Tongue (tissue), 2 donors: ENCODE measurements around the gene EPB41L2. TPM values are rescaled to one million over a fixed set of nuclear protein-coding genes. Genes with fewer than 3 reads are reported as not detected.
"Not testable (repeated sequence)": the region's sequence is repeated elsewhere in the genome, so short reads cannot be mapped to it uniquely, and the experiment has no call there.

Experiments used
- DNase-seq: peaks from one replicate; pipeline ENCODE4 v3.0.0-alpha.2; 2015
- total RNA-seq: library from RNA; depleted of rRNA; stranded (reverse); fragments of >200 nt; gene quantifications from one replicate; pipeline ENCODE4 v1.2.3, GENCODE V29; 2014

The EPB41L2 gene
- total RNA-seq, result 208 TPM

- peak; percentile 96 for DNase-seq
Measured at GRCh38 chr6:131063028-131063763, at the start of gene EPB41L2. Gene EPB41L2, minus strand, starts transcription at chr6:131063245. Its CDS starts 106,760 bp downstream, at chr6:130956485.

- DNase-seq, result no peak
Measured at GRCh38 chr6:131112249-131112648, 49.2 kb upstream of the EPB41L2 start.

GRCh38 chr6:131107151-131107550 is 44.1 kb upstream of the EPB41L2 start:
- no peak for DNase-seq

GRCh38 chr6:131103901-131104300 is 40.9 kb upstream of the EPB41L2 start:
- DNase-seq, result no peak

GRCh38 chr6:131103296-131103695 is 40.3 kb upstream of the EPB41L2 start:
- no peak for DNase-seq

GRCh38 chr6:131101911-131102680 is 39.1 kb upstream of the EPB41L2 start:
- DNase-seq, result no peak

GRCh38 chr6:131096786-131097185 is 33.7 kb upstream of the EPB41L2 start:
- no peak for DNase-seq

GRCh38 chr6:131093334-131093733 is 30.3 kb upstream of the EPB41L2 start:
- DNase-seq, result no peak

GRCh38 chr6:131091944-131092343 is 28.9 kb upstream of the EPB41L2 start:
- not testable (repeated sequence) for DNase-seq

- not testable (repeated sequence) for DNase-seq
Measured at GRCh38 chr6:131090339-131090738, 27.3 kb upstream of the EPB41L2 start.

- no peak for DNase-seq
Measured at GRCh38 chr6:131084982-131085381, 21.9 kb upstream of the EPB41L2 start.

GRCh38 chr6:131083687-131084086 is 20.6 kb upstream of the EPB41L2 start:
- DNase-seq, result no peak

GRCh38 chr6:131082335-131082734 is 19.3 kb upstream of the EPB41L2 start:
- no peak for DNase-seq

- DNase-seq, result no peak
Measured at GRCh38 chr6:131080084-131080483, 17.0 kb upstream of the EPB41L2 start.

- no peak for DNase-seq
Measured at GRCh38 chr6:131073577-131073976, 10.5 kb upstream of the EPB41L2 start.

GRCh38 chr6:131070061-131070460 is 7.0 kb upstream of the EPB41L2 start:
- DNase-seq, result no peak

GRCh38 chr6:131068165-131068564 is 5.1 kb upstream of the EPB41L2 start:
- no peak for DNase-seq

- DNase-seq, result no peak
Measured at GRCh38 chr6:131067521-131067920, 4.5 kb upstream of the EPB41L2 start.

- DNase-seq, result peak; percentile 50
Measured at GRCh38 chr6:131065824-131066171, 2.8 kb upstream of the EPB41L2 start.

- no peak for DNase-seq
Measured at GRCh38 chr6:131065112-131065823, 2.2 kb upstream of the EPB41L2 start.

- no peak for DNase-seq
Measured at GRCh38 chr6:131063764-131064272, 773 bp upstream of the EPB41L2 start.

- peak; percentile 49 for DNase-seq
Measured at GRCh38 chr6:131062241-131063027, 611 bp downstream of the EPB41L2 start.
